ENCODE measurements around the gene SPSB2.

DNA sequence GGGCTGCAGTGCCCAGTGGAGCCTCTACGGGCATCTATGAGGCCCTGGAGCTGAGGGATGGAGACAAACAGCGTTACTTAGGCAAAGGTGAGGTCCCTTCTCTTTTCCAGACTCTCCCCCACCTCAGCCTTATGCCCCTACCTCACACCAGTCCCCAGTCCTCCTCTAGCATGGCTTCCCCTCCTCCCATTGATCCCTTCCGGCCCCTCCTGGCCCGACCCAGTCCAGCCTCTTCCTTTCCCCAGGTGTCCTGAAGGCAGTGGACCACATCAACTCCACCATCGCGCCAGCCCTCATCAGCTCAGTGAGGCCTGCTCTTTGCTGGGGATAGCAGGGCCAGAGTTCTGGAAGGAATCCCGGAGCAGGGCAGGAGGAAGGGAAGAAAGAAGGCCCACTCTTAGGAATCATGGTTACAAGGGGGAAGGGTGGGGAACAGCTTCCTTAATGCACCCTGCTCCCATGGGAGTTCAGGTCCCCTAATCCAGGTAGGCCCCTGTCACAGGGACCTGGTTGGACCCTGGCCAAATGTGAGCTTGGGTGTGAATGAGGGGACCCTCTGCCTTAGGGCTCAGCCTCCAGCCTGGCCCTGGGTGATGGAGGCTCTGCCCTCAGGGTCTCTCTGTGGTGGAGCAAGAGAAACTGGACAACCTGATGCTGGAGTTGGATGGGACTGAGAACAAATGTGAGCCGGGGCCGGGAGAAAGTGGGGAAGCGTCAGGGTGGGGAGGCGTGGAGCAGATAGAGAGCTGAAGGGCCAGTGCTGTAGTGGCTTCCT is 43.5 kb upstream of the SPSB2 start:
- TF ChIP-seq, protein P1, sequence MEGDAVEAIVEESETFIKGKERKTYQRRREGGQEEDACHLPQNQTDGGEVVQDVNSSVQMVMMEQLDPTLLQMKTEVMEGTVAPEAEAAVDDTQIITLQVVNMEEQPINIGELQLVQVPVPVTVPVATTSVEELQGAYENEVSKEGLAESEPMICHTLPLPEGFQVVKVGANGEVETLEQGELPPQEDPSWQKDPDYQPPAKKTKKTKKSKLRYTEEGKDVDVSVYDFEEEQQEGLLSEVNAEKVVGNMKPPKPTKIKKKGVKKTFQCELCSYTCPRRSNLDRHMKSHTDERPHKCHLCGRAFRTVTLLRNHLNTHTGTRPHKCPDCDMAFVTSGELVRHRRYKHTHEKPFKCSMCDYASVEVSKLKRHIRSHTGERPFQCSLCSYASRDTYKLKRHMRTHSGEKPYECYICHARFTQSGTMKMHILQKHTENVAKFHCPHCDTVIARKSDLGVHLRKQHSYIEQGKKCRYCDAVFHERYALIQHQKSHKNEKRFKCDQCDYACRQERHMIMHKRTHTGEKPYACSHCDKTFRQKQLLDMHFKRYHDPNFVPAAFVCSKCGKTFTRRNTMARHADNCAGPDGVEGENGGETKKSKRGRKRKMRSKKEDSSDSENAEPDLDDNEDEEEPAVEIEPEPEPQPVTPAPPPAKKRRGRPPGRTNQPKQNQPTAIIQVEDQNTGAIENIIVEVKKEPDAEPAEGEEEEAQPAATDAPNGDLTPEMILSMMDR (IDR thresholded peaks at IDR 0.05) = no peak
- no peak for TF ChIP-seq POLR2A (IDR thresholded peaks at IDR 0.05)
